MCF 10A (cell line): ENCODE results near the gene CHGA. TPM values are rescaled to one million over a fixed set of nuclear protein-coding genes. Genes with fewer than 3 reads are reported as not detected.

Experiments
- BruUV-seq: library from RNA; stranded (reverse); fragments of 400-500 nt; replicated peaks from 2 replicates; lab custom pipeline; 2021; lab: Mats Ljungman, UMichigan
- CTCF ChIA-PET: fragments of 300-600 bp; sonication (Branson Sonifier 250); formaldehyde crosslinking; extraction: SDS; loops from one replicate; lab custom pipeline; 2021; ENCODE audit warnings: antibody characterized with exemption, inconsistent platforms; lab: Yijun Ruan, JAX
- POLR2A ChIA-PET: fragments of 300-600, 350-650 bp; sonication (Branson Sonifier 250); formaldehyde crosslinking; extraction: SDS; loops from one replicate; lab custom pipeline; 2020; ENCODE audit warnings: antibody characterized with exemption, inconsistent platforms; lab: Yijun Ruan, JAX
- DNase-seq: peaks from one replicate; pipeline ENCODE4 v3.0.0-alpha.2; 2018; ENCODE audit not compliant: unreplicated experiment
- H3K27ac Mint-ChIP-seq: one replicate; pipeline ENCODE4 v1.8.0; 2022; ENCODE audit warnings: mild to moderate bottlenecking, low read depth, mixed read lengths; ENCODE audit not compliant: unreplicated experiment
- H3K27me3 Mint-ChIP-seq: one replicate; pipeline ENCODE4 v1.8.0; 2022; ENCODE audit warnings: mixed read lengths; ENCODE audit not compliant: insufficient read depth, unreplicated experiment
- H3K36me3 Mint-ChIP-seq: one replicate; pipeline ENCODE4 v1.8.0; 2022; ENCODE audit warnings: mild to moderate bottlenecking, moderate library complexity, mixed read lengths; ENCODE audit not compliant: insufficient read depth, unreplicated experiment
- H3K4me1 Mint-ChIP-seq: one replicate; pipeline ENCODE4 v1.8.0; 2022; ENCODE audit warnings: mixed read lengths; ENCODE audit not compliant: insufficient read depth, unreplicated experiment
- H3K4me3 Mint-ChIP-seq: one replicate; pipeline ENCODE4 v1.8.0; 2022; ENCODE audit warnings: mild to moderate bottlenecking, moderate library complexity, mixed read lengths; ENCODE audit not compliant: unreplicated experiment
- H3K9me3 Mint-ChIP-seq: one replicate; pipeline ENCODE4 v1.8.0; 2022; ENCODE audit warnings: mixed read lengths; ENCODE audit not compliant: unreplicated experiment
- intact Hi-C: fragments of 100-400 bp; cut with micrococcal nuclease; formaldehyde crosslinking; loops from 2 replicates; pipeline ENCODE4 v1.14.1; 2022
- total RNA-seq: library from RNA; stranded (reverse); gene quantifications from 2 replicates; pipeline ENCODE4 v1.2.3, GENCODE V29; 2022
- TF ChIP-seq, protein P1 (sequence below): fragments of 200-600 bp; IDR thresholded peaks from one replicate; pipeline ENCODE4 v1.8.0; 2022; ENCODE audit warnings: antibody characterized with exemption, mild to moderate bottlenecking; ENCODE audit not compliant: unreplicated experiment

Gene CHGA
- total RNA-seq, 1 experiment from 2014 or later, result 0.35 TPM

DNA sequence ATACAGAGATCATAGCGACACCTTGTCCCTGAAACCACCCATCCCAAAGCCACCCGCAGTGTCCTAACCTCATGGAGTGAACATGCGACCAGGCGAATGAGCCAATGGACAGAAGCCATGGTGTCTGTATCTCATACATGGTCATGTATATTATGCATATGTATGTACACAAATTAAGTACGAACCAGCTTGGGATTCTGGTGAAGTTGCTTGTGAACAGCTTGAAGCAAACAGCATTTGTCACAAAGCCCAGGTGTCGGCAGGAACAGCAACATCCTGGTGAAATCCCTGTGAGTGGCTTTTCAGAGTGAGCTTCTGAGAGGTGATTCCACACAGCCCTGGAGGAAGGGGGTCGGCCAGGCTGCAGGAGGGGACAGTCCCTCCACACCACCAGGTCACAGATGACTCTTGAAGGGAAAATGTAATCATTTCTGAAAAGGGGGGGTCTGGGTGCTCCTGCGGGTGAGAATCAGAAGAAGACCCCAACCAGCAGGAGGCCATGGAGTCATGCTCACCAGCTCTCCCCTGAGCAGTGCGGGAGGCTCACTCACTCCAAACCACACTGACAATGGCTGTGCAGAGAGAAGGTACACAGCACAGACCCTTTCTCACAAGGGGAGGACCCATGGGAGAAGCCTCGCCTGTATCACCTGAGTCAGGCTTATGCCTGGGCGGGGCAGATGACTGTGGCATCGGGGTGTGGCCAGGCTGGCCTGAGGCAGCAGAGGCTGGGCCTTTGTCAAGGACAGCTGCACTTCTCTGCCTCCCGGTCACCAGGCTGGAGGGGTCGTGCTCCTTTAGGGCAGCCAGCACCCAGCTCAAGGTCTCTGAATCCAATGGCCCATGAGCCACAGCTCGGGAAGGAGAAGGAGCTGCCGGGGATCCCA lies 14.3 kb downstream of the CHGA start:
- CTCF ChIA-PET, result interaction anchor here (0.7 to 1.1 kb wide), 2 partner anchors 9 to 10 kb away, joined by 3 to 4 read pairs; no protein-coding TSS in a partner anchor
- DNase-seq, result peak; percentile 40
- Mint-ChIP-seq H3K9me3 (no peaks in the 10 kb centered on the region), H3K27ac (no peak overlapping the region), H3K27me3 (no peaks in the 10 kb centered on the region), H3K4me3 (no peak overlapping the region), H3K36me3 (peaks cover 21% of the 10 kb centered on the region), H3K4me1 (peaks cover 10% of the 10 kb centered on the region)
- intact Hi-C loops, result no loop called here
- TF ChIP-seq, protein P1, sequence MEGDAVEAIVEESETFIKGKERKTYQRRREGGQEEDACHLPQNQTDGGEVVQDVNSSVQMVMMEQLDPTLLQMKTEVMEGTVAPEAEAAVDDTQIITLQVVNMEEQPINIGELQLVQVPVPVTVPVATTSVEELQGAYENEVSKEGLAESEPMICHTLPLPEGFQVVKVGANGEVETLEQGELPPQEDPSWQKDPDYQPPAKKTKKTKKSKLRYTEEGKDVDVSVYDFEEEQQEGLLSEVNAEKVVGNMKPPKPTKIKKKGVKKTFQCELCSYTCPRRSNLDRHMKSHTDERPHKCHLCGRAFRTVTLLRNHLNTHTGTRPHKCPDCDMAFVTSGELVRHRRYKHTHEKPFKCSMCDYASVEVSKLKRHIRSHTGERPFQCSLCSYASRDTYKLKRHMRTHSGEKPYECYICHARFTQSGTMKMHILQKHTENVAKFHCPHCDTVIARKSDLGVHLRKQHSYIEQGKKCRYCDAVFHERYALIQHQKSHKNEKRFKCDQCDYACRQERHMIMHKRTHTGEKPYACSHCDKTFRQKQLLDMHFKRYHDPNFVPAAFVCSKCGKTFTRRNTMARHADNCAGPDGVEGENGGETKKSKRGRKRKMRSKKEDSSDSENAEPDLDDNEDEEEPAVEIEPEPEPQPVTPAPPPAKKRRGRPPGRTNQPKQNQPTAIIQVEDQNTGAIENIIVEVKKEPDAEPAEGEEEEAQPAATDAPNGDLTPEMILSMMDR, result no peak
- no TSS peak for BruUV-seq
- POLR2A ChIA-PET, result interaction anchor here (0.8 kb wide), 2 partner anchors 11 to 24 kb away, joined by 3 to 4 read pairs; no protein-coding TSS in a partner anchor

DNA sequence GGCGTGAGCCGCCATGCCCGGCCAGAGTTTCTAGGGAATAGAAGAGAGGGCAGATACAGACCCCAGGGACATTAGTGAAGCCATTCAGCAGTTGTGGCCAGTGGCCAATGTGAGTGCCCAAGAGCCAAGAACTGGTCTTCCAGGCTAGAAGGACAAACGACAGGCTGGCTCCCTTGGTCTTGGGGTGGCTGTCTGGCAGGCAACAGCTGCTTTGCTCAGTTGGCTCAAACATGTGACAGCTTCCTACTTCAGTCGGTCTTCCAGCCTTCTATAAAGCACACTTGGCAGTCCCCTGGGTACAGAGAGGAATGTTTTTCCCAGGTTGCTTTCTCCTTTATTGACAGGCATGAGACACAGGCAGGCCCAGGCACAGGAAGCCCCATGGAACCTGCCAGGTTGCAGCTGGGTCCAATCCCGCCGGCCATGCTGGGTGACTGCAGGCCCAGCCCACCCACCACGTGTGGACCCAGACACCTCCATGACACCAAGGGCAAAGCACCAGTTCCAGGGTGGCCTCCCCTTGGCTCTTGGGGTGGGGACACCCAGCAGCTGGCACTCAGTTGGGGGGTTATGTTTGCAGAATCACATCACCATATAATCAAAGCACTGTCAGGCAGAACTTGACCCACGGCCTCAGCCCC lies 15.4 kb downstream of the CHGA start:
- CTCF ChIA-PET, result interaction anchor here (0.6 to 1.2 kb wide), 3 partner anchors 9 to 210 kb away, joined by 3 read pairs; no protein-coding TSS in a partner anchor
- intact Hi-C loops, result no loop called here
- Mint-ChIP-seq H3K36me3 (peaks cover 25% of the 10 kb centered on the region), H3K27ac (no peak overlapping the region), H3K4me1 (peaks cover 10% of the 10 kb centered on the region), H3K9me3 (no peaks in the 10 kb centered on the region), H3K4me3 (no peak overlapping the region), H3K27me3 (no peaks in the 10 kb centered on the region)
- TF ChIP-seq, protein P1, result no peak
- POLR2A ChIA-PET, result interaction anchor here (0.8 kb wide), 2 partner anchors 12 to 25 kb away, joined by 3 to 4 read pairs; no protein-coding TSS in a partner anchor
- DNase-seq, result no peak
- no TSS peak for BruUV-seq

DNA sequence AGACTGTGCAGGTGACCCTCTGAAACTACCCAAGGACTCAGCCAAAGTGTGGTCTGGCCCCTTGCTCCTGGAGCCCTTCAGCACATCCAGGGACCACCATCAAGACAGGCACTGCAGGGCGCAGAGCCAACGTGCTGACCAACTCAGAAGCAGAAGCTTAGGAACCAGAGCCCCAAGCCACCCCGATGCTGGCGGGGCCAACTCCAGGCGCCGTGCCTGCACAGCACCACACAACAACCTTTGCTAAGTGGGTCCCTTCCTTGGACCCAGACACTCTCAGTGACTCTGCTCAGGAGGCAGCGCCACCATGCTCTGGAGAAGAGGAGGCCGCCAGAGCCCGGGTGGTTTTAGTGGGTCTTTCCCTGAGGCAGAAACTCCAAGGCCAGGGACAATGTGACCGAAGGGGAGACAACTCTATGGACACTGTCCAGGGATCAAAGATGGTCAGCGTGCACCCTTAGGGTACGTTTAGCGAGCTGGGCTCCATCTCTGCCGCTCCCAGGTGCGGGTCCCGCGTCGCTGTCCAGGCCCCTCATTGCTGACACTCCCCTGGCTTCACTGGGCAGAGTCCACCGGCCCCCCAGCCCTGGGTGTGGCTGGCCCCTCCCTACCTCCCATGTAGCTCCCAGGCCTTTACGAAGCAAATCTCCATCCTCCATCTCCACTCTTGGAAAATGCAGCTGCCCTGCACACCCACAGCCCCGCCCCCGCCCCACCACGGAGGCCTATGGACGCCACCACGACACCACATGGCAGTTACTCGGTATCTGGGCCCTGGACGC lies 16.1 kb downstream of the CHGA start:
- no peak overlapping the region for H3K27ac Mint-ChIP-seq
- POLR2A ChIA-PET, result no interaction called here
- H3K4me3 Mint-ChIP-seq, result no peak overlapping the region
- BruUV-seq, result no TSS peak
- no peaks in the 10 kb centered on the region for H3K27me3 Mint-ChIP-seq
- peaks cover 10% of the 10 kb centered on the region for H3K4me1 Mint-ChIP-seq
- intact Hi-C loops, result no loop called here
- no peaks in the 10 kb centered on the region for H3K9me3 Mint-ChIP-seq
- CTCF ChIA-PET, result interaction anchor here (0.6 to 1.4 kb wide), 3 partner anchors 12 to 58 kb away, joined by 3 to 5 read pairs (median 5); no protein-coding TSS in a partner anchor
- DNase-seq, result no peak
- peaks cover 29% of the 10 kb centered on the region for H3K36me3 Mint-ChIP-seq
- TF ChIP-seq, protein P1, result no peak
